Right ventricle myocardium inferior (tissue), 1 donor: ENCODE measurements around the gene OR6S1. TPM values are rescaled to one million over a fixed set of nuclear protein-coding genes. Genes with fewer than 3 reads are reported as not detected.
A peak's percentile ranks its signal among the peaks of the same experiment; 100 is the strongest.

Experiments
- ATAC-seq: fragments of 200-7000 bp; cut with Tn5 transposase; one replicate; pipeline ENCODE4 v1.9.1; 2020; ENCODE audit warnings: mild to moderate bottlenecking, moderate library complexity
- DNase-seq: peaks from one replicate; pipeline ENCODE4 v3.0.0; 2021; ENCODE audit errors: missing footprints
- intact Hi-C: fragments of 100-400 bp; cut with DNase I; formaldehyde crosslinking; loops from one replicate; pipeline ENCODE4 v1.11.0; 2022
- long read RNA-seq: library from polyadenylated mRNA; unstranded; transcript quantifications from one replicate; pipeline ENCODE4 v2.0.0, GENCODE V29; 2021
- total RNA-seq: library from RNA; stranded (reverse); fragmentation: NEBNext Ultra II Directional; extraction: Animal tissue kit (Norgen Biotek cat#: 25700); gene quantifications from one replicate; pipeline ENCODE4 v1.2.1, GENCODE V29; 2021
- donor health status: DM: no; HTN: yes; CAD: no; lungs with severe emphysema.

The OR6S1 gene, protein sequence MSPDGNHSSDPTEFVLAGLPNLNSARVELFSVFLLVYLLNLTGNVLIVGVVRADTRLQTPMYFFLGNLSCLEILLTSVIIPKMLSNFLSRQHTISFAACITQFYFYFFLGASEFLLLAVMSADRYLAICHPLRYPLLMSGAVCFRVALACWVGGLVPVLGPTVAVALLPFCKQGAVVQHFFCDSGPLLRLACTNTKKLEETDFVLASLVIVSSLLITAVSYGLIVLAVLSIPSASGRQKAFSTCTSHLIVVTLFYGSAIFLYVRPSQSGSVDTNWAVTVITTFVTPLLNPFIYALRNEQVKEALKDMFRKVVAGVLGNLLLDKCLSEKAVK
- not detected for total RNA-seq
- long read RNA-seq = 0 reads

DNA sequence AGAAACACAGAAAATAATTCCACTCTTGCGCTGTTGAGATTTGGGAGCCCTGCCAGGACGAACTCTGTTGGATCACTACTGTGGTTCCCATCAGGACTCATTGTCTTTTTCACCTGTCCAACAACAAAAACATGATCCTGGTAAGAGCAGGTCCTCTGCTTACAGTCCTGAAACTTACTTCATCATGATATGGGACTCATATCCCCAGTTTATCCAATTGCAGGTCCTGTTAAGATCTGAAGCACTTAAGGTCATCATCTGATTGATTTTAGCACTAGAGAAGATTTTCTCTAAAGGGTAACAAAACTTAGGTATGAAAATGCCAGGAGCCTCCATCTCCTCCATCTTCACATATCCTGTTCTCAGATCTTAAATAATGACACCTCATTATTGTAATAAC lies at the start of gene OR6S1:
Gene OR6S1, minus strand, starts transcription at position 101 of the 400 bp plus-strand sequence. Its CDS starts 0 bp downstream, at position 101.
- intact Hi-C loops = no loop called here
- no peak for ATAC-seq
- no peak for DNase-seq

DNA sequence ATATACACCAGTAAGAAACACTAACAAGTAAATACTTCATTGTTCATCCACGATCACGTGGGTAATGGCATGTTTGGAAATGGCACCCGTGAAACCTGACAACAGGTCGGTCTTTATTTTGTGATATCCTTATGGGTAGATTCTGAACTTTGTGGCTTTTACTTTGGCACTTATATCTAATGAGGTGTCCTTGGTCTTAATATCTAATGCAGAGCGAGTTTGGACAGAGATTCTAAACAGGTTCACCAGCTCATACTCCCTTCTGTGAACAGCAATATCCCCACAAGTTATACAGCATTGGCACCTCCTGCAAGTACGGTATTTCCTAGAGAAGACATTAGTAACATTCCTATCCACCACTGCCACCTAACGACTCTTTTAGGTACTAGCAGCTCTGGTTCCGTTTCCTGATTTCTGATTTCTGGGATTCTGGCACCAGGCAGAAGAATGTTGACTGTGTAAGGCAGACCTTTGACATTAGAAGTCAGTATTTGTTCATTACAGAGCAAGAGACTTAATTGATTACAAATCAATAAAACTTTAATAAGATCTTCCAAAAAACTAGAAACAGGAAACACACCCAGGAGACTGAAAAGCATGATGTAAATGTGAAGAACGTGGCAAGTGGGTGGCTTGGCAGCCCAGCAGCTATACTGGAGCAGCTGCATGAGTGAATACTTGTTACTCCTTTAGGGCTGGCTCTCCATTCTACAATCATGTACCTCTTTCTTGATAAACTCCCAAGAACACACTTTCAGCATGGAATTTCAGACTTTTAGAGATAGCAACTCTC lies 49.6 kb upstream of the OR6S1 start:
- intact Hi-C loops = loop anchor here (5.0 to 10.0 kb wide), 2 partner anchors 159 to 284 kb away; no protein-coding TSS in a partner anchor
- DNase-seq (no peak), ATAC-seq (peak; percentile 85)

DNA sequence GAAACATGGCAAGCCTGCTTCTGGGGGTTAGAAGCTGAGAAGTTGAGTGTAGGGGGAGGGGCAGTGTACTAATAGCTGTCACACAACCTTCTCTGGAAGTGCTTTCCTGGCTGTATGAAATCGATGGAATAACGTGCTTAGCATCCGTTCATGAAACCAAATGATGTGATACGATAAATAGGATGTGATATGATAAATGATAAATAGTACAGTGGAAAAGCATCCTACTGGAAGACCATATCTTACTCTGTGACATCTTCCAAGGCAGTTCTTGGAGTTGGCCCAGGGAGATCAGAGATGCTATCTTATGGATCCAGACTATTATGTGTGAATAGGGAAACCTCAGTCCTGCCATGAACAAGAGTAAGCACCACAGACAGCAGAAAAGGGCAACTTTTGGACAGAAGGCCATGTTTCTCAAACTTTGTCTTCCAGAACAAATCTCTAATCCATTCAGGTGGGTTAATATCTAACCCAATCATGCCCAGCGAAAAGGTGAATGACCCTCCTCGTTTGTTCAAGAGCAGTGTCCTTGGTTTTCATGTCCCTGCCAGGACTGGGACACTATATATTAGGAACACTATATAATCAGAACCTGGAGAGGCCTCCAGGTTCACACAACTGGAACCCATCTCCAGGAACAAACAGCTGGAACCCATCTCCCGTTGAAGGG lies 46.8 kb upstream of the OR6S1 start, which contains the start of gene ANG:
Gene ANG, plus strand, starts transcription at position 598 of the 673 bp plus-strand sequence. CDS start 4,801 bp downstream, outside the sequence.
- no peak for ATAC-seq
- intact Hi-C loops = no loop called here
- DNase-seq = no peak

DNA sequence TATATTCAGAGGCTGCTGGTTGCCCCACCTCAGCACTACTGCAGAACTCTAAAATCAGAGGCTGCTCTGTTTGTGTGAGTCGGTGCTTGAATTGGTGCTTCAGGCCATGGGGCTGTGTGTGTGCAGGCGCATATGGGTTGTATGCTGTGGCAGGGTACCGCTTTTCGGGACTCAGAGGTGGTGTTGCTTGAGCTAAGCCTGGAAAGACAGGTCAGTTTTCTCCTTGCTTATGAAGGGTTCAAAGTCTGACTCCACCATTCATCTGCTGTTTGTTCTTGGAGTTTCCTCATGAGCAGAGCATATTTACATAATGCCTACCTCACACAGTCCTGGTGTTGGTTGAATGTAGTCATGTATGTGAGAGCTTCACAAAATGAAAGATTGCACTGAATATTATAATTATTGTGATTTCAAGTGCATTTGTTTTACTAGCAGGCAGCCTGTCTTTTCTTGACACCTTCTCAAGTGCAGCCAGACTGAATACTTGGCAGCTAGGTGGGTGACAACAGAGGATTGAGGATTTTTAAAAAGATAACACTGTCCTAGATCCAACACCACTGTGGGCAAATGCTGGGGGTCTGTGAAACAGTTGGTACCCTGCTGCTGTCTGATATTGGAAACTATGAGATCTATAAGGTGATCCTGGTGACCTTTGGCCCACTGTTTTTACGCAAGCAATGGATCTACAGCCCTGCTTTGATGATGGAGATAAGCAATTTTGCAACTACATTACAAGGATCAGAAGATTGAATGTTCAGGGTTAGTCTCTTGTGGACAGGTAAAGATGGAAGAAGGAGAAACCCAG lies 46.1 kb upstream of the OR6S1 start:
- DNase-seq (no peak), ATAC-seq (no peak)
- intact Hi-C loops = no loop called here

DNA sequence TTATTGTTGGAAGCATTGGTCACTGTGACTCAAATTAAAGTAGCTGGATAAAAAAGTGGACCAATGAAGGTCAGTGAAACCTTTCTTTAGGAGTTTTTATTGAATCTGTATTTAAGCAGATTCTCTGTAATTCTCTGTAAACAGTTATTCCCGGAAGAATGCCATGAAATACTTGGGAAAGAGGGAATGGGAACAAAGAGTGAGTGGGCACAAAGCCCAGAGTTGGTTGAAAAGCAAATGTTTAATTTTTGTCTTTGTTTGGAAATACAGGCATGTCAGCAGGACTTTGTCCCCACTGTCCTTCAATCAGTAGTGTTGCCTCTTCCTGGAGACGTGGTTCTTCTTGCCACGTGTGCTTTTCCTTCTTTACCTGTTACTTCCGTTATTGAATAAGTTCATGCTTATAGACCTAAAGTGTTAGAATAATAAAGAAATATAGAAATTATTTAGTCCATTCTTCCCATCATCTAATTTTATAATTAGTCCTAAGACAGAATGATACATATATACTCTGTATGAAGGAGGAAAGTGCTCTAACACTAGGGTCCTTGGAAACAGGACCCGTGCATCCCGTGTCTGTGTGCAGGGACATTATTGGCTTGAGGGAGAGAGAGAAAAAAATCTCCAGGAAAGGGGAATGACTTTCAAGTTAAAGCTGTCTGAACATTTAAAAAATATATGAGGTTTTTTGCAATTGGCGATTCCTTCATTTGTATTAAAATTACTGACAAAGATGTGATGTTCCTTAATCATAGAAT lies 45.1 kb upstream of the OR6S1 start:
- ATAC-seq (no peak), DNase-seq (no peak)
- intact Hi-C loops = no loop called here

DNA sequence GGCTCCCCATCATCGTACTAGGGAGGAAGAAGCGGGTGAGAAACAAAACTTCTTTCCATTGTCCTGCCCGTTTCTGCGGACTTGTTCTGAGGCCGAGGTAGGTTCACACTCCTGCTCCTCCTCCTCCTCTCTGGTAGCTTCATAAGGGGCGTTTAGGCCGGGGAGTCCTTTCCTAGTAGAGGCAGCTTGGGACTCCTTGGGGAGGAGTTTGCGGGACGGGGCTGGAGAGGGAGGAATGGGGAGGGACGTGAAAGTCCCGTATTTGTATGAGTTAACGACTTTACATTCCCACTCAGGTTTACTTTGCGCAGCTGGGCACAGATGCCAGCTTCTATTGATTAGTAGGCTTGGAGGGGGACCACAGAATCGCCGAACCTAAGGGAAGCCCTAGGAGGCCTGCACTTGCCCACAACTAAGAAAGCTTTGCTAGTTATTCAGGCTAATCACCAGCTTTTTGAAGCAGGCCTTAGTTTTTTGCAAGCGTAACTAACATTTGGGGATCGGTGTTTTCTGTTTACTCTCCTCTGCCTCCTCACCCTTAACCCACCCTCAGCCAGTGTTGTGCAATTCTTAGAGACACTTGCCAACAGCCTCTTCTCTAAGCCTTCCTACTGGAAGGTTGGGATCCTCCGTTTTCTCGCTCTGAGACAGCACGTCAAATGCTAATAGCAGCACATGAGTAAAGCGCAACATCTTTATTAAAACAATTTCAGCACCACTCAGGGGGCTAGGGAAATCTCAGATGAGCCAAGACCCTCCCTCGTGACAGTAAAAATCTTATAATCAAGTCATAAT lies 43.4 kb upstream of the OR6S1 start:
- peak; percentile 15 for ATAC-seq
- intact Hi-C loops = loop anchor here (1.0 to 5.0 kb wide), 7 partner anchors 58 to 417 kb away; partner anchors contain the start of genes CCNB1IP1, PIP4P1, RNASE7 and TEP1
- peak; percentile 66 for DNase-seq

DNA sequence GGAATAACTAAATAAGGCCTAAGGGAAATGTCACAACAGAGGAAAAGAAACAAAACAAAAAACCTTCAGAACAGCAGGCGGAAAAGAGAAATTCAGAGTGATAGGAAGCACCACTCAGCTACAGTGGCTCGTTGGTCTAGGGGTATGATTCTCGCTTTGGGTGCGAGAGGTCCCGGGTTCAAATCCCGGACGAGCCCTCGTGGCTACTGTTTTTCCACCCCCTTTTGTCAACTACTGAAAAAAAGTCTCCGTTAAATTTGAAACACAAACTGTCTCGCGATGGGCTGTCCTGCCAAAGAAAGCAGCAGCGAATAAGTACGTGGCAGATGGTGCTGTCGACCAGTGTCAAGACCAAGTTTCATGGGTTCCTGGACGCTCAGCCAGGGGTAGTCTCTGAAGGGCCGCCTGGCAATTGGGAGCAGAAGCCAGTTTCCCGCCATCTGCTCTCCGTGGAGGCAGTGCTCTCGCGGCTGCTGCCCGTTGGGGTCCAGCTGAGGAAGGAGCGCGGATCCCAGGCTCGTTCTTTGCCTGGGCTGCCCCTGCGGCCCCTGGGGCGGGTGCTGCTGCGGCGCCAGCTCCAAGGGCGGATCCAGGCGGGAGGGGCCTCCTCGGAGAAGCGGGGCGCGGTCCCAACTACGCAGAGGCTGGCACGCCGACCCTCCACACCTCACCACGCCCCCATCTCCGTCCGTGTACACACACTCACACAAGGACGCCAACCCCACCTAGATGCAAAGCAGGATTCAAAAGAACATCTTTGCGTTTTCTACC lies 42.6 kb upstream of the OR6S1 start, which contains the start of gene RNASE4:
Gene RNASE4, plus strand, starts transcription at position 670 of the 771 bp plus-strand sequence. CDS start 14,812 bp downstream, outside the sequence.
- DNase-seq = peak; percentile 90
- ATAC-seq = peak; percentile 51
- intact Hi-C loops = loop anchor here (1.0 to 5.0 kb wide), 7 partner anchors 57 to 418 kb away; partner anchors contain the start of genes CCNB1IP1, PIP4P1, RNASE7 and TEP1

DNA sequence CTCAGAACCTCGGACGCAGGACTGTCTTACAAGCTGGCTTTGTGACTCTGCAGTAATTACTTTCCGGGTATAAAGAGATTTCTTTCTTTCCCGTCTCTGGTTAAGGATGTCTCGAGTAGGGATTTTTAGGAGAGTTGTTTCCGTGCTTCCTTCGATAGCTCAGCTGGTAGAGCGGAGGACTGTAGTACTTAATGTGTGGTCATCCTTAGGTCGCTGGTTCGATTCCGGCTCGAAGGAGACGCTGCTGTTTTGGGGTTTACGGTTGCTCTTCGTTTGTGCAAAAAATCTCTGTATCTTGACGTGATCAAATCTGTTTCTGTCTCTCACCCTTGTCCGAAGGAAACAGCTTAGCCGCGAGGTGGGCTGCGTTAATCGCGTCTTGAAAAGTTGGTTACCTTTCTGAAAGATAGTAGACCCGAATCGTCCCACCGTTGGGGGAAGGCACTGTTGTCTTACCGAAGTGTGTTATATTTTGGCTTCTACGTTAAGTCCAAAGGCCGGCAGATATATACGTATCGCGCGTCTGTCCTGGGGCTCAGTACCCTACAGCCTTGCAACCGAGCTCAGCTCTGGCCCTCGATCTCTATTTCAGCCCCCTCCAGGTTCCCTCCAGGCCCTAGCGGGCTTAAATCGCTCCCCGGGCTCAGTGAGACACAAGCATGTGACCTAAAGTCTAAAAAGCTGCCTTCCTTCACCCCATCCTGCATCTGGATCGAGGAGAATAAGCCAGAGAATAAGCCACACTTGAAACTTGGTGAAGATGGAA lies 41.8 kb upstream of the OR6S1 start:
- peak; percentile 75 for DNase-seq
- intact Hi-C loops = loop anchor here (5.0 kb wide), 6 partner anchors 56 to 419 kb away; partner anchors contain the start of genes CCNB1IP1, PIP4P1, RNASE7 and TEP1

DNA sequence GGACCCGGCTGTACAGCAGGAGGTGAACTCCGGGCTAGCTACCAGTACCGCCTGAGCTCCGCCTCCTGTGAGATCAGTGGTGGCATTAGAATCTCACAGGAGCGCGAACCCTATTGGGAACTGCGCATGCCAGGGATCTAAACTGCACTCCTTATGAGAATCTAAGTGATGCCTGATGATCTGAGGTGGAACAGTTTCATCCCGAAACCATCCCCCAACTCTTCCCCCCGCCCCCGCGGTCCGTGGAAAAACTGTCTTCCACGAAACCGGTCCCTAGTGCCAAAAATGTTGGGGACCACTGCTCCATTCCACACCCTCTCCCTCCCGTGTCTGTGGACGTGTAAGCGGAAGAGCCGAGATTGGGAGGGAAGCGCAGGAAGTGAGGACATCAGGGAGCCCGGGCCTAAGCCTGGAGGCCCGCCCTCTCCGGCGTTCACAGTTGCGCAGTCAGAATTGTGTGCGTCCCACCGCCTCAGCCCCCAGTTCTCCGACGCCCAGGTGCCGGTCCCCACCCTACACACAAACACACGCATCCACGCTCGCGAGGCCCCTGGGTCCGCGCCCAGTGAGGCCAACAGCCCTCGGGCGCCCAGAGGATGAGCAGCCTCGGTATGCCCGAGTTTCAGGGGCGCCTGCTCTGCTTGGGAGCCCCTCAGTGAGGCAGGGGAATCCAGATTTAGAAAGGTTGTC lies 41.1 kb upstream of the OR6S1 start:
- DNase-seq (peak; percentile 94), ATAC-seq (peak; percentile 91)
- intact Hi-C loops = loop anchor here (5.0 kb wide), 6 partner anchors 55 to 420 kb away; partner anchors contain the start of genes CCNB1IP1, PIP4P1, RNASE7 and TEP1

More for the DNA sequence above, 41.8 kb upstream of the OR6S1 start:
- peak; percentile 56 for ATAC-seq

DNA sequence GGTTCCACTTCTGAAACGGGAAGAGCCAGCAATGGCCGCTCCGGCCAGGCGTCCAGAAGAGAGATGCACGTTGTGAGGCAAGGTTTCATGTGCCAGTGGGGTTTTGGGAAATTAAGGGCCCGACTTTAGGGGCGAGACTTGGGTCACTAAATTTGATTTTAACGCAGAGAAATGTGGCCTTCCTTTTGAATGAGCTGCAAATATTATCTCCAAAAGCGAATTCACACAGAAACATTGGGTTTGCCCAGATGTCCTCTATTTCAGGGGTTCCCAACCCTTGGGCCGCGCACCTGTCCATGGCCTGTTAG lies 40.6 kb upstream of the OR6S1 start:
- no peak for ATAC-seq
- no peak for DNase-seq
- intact Hi-C loops = loop anchor here (5.0 kb wide), 6 partner anchors 55 to 420 kb away; partner anchors contain the start of genes CCNB1IP1, PIP4P1, RNASE7 and TEP1

DNA sequence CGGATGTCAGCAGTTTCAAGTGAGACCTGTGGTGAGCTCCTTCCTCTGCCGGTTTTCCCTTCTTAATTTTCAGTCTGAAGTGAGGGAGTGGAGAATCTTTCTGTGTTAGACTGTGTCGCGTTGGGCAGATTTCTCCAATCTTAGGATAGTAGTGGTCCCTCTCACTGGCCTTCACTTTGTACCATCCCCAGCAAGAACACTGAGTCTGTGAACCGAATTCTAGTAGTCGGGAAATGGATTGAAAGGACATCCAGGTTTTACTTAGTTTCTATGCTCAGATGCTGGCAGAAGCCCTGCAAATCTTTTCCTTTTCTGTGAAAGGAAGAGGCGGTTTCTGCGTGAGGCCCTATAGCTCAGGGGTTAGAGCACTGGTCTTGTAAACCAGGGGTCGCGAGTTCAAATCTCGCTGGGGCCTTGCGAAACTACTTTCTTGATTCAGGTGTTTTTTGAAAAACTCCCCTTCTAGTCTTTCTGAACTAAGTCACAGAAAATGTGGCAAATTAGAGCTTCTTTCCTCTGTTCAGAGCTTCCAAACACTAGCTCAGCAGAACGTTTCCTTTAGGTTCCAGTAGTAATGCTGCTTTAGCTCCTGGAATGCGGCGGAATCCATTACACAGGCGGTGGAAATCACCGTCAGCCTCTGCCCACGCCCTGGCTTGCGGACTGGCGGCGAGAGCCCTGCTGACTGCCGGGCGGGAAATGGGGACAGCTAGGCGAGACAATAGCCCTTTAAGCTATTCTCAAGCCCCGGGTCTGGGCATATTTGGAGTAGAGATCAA lies 40.0 kb upstream of the OR6S1 start:
- intact Hi-C loops = loop anchor here (5.0 kb wide), 6 partner anchors 54 to 421 kb away; partner anchors contain the start of genes CCNB1IP1, PIP4P1, RNASE7 and TEP1
- peak; percentile 85 for DNase-seq
- ATAC-seq = peak; percentile 59

DNA sequence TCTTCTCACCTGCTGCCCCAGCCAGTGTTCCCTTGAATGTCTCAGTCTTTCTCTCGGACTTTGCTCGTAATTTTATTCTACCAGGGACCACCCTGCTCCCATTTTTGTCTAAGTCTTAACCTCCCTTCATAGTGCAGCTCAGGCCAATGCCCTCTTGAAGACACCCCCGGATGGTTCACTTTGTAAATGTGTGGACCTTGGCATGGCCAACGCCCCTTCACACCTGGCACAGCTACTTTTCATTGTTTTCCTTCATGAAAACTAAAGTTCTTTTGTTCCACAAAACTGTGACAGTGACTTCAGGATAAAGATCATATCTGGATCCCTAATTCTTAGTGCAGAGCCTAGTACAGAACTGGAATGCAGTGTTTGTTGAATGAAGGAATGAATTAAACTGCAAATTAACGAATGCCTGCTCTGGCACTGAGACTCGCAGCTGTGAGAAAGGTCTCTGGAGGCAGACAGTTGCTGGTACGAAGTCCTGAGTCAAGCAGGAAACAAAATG lies 39.4 kb upstream of the OR6S1 start:
- ATAC-seq = no peak
- DNase-seq = no peak
- intact Hi-C loops = loop anchor here (5.0 kb wide), 6 partner anchors 54 to 421 kb away; partner anchors contain the start of genes CCNB1IP1, PIP4P1, RNASE7 and TEP1

DNA sequence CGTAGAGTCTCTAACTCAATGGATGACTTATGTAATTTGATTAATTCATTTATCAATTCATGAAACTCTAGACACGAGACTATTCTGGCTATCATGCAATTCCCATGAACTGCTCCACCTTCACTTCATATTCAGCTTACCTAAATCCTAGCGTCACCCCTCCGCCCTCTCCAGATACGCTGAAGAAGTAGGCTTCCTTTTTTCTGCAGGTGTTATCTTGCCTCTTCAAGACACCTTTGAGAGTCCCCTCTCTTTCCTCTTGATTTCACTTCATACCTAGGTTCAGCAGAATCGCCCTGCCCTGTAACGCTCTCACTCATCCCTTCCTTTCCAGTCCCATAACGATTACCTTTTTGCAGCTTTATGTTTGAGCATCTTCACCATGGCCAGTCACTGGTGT lies 38.9 kb upstream of the OR6S1 start:
- DNase-seq = no peak
- intact Hi-C loops = loop anchor here (5.0 kb wide), 6 partner anchors 53 to 422 kb away; partner anchors contain the start of genes CCNB1IP1, PIP4P1, RNASE7 and TEP1
- ATAC-seq = no peak
